ENCODE results near the gene NXF1. TPM values are rescaled to one million over a fixed set of nuclear protein-coding genes. Genes with fewer than 3 reads are reported as not detected.

The NXF1 gene
- total and polyA plus RNA-seq, 2 of the 13 experiments (the other 11 are each of a cell fraction or from before 2014, with no cell fraction given) = 30.4 to 30.9 TPM

DNA sequence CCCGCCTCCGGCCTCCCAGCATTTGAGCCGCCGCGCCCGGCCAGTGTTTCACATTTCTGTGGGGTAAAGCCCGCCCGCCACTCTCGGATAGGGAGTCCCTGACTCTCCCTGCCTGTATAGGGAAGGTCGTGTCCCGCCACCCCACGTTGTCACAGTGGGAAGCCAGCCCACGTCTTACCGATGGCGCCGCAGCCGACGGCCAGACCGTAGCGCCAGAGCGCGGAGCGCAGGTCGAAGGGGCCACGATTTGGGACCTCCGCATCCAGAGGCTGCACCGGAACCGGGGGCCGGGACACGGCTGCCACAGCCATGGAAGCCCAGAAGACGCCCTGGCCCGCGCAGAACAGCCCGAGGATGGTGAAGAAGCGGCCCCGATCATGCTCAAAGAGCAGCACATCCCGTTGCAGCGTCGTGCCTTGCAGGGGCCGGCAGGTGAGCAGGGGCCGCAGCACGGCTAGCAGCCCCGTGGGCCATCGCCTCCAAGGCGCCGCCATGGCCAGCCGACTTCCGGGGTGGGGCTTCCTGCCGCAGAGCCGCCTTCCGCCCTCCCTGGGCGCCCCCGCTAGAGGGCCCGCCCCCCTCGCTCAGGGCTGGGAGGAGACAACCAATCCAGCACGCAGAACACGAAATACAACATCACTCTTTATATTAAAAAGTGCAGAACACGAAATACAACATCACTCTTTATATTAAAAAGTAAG, 13.6 kb downstream of the NXF1 start, which contains the start of gene TMEM223 (continued):
- TF ChIP-seq HOXA5 (CRISPR knock-in tag; IDR thresholded peaks at IDR 0.05) = no peak
- TF ChIP-seq, protein P1, sequence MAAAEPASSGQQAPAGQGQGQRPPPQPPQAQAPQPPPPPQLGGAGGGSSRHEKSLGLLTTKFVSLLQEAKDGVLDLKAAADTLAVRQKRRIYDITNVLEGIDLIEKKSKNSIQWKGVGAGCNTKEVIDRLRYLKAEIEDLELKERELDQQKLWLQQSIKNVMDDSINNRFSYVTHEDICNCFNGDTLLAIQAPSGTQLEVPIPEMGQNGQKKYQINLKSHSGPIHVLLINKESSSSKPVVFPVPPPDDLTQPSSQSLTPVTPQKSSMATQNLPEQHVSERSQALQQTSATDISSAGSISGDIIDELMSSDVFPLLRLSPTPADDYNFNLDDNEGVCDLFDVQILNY (CRISPR knock-in tag; conservative IDR thresholded peaks at IDR 0.05) = no peak
- TF ChIP-seq, protein P2, sequence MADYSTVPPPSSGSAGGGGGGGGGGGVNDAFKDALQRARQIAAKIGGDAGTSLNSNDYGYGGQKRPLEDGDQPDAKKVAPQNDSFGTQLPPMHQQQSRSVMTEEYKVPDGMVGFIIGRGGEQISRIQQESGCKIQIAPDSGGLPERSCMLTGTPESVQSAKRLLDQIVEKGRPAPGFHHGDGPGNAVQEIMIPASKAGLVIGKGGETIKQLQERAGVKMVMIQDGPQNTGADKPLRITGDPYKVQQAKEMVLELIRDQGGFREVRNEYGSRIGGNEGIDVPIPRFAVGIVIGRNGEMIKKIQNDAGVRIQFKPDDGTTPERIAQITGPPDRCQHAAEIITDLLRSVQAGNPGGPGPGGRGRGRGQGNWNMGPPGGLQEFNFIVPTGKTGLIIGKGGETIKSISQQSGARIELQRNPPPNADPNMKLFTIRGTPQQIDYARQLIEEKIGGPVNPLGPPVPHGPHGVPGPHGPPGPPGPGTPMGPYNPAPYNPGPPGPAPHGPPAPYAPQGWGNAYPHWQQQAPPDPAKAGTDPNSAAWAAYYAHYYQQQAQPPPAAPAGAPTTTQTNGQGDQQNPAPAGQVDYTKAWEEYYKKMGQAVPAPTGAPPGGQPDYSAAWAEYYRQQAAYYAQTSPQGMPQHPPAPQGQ (CRISPR knock-in tag; IDR thresholded peaks at IDR 0.05; ENCODE audit: borderline replicate concordance) = peak; percentile 91; the same call in 1 of the 2 replicates
- TF ChIP-seq, protein P3, sequence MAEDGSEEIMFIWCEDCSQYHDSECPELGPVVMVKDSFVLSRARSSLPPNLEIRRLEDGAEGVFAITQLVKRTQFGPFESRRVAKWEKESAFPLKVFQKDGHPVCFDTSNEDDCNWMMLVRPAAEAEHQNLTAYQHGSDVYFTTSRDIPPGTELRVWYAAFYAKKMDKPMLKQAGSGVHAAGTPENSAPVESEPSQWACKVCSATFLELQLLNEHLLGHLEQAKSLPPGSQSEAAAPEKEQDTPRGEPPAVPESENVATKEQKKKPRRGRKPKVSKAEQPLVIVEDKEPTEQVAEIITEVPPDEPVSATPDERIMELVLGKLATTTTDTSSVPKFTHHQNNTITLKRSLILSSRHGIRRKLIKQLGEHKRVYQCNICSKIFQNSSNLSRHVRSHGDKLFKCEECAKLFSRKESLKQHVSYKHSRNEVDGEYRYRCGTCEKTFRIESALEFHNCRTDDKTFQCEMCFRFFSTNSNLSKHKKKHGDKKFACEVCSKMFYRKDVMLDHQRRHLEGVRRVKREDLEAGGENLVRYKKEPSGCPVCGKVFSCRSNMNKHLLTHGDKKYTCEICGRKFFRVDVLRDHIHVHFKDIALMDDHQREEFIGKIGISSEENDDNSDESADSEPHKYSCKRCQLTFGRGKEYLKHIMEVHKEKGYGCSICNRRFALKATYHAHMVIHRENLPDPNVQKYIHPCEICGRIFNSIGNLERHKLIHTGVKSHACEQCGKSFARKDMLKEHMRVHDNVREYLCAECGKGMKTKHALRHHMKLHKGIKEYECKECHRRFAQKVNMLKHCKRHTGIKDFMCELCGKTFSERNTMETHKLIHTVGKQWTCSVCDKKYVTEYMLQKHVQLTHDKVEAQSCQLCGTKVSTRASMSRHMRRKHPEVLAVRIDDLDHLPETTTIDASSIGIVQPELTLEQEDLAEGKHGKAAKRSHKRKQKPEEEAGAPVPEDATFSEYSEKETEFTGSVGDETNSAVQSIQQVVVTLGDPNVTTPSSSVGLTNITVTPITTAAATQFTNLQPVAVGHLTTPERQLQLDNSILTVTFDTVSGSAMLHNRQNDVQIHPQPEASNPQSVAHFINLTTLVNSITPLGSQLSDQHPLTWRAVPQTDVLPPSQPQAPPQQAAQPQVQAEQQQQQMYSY (CRISPR knock-in tag; IDR thresholded peaks at IDR 0.05) = no peak
- TF ChIP-seq RFX3 (CRISPR knock-in tag; IDR thresholded peaks at IDR 0.05) = no peak
- no peak for TF ChIP-seq ZNF562 (CRISPR knock-in tag; IDR thresholded peaks at IDR 0.05; ENCODE audit: borderline replicate concordance)
- TF ChIP-seq, protein P4, sequence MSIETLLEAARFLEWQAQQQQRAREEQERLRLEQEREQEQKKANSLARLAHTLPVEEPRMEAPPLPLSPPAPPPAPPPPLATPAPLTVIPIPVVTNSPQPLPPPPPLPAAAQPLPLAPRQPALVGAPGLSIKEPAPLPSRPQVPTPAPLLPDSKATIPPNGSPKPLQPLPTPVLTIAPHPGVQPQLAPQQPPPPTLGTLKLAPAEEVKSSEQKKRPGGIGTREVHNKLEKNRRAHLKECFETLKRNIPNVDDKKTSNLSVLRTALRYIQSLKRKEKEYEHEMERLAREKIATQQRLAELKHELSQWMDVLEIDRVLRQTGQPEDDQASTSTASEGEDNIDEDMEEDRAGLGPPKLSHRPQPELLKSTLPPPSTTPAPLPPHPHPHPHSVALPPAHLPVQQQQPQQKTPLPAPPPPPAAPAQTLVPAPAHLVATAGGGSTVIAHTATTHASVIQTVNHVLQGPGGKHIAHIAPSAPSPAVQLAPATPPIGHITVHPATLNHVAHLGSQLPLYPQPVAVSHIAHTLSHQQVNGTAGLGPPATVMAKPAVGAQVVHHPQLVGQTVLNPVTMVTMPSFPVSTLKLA (IDR thresholded peaks at IDR 0.05) = no peak
- no peak for TF ChIP-seq JARID2 (CRISPR knock-in tag; IDR thresholded peaks at IDR 0.05; ENCODE audit: insufficient replicate concordance)
- no peak for TF ChIP-seq MIXL1 (CRISPR knock-in tag; IDR thresholded peaks at IDR 0.05)
- peak; percentile 50; the same call in 1 of the 2 replicates for TF ChIP-seq ZSCAN25 (CRISPR knock-in tag; IDR thresholded peaks at IDR 0.05)
- TF ChIP-seq ZNF44 (CRISPR knock-in tag; IDR thresholded peaks at IDR 0.05) = 0 out of 2 replicates have a peak, but pooled peaks have one; percentile 72
- TF ChIP-seq, protein P5, sequence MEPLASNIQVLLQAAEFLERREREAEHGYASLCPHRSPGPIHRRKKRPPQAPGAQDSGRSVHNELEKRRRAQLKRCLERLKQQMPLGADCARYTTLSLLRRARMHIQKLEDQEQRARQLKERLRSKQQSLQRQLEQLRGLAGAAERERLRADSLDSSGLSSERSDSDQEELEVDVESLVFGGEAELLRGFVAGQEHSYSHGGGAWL (CRISPR knock-in tag; IDR thresholded peaks at IDR 0.05) = peak; percentile 71; the same call in 1 of the 2 replicates
- TF ChIP-seq MIER3 (CRISPR knock-in tag; IDR thresholded peaks at IDR 0.05; ENCODE audit: borderline replicate concordance) = peak; percentile 73; the same call in 1 of the 2 replicates
- no peak for TF ChIP-seq ZNF12 (CRISPR knock-in tag; IDR thresholded peaks at IDR 0.05)
- no peak for TF ChIP-seq SCMH1 (CRISPR knock-in tag; IDR thresholded peaks at IDR 0.05; ENCODE audit: borderline replicate concordance)
- TF ChIP-seq, protein P6, sequence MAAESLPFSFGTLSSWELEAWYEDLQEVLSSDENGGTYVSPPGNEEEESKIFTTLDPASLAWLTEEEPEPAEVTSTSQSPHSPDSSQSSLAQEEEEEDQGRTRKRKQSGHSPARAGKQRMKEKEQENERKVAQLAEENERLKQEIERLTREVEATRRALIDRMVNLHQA (CRISPR knock-in tag; IDR thresholded peaks at IDR 0.05) = no peak
- TF ChIP-seq GABPA (IDR thresholded peaks at IDR 0.05; ENCODE audit: low read depth, low read length) = peak; percentile 96
- TF ChIP-seq GABPA (CRISPR knock-in tag; IDR thresholded peaks at IDR 0.05; ENCODE audit: low read depth) = peak; percentile 90
- TF ChIP-seq MLLT10 (CRISPR knock-in tag; IDR thresholded peaks at IDR 0.05) = no peak
- TF ChIP-seq CHD4 (IDR thresholded peaks at IDR 0.05; ENCODE audit: borderline replicate concordance, low read length) = no peak
- TF ChIP-seq NFKBIZ (CRISPR knock-in tag; IDR thresholded peaks at IDR 0.05) = no peak; the same call in 1 of the 2 replicates
- TF ChIP-seq NFE2L2 (IDR thresholded peaks at IDR 0.05; ENCODE audit: low read length) = no peak
- no peak for TF ChIP-seq FOXM1 (CRISPR knock-in tag; IDR thresholded peaks at IDR 0.05)
